Activated CD4-positive, alpha-beta T cell treated with anti-CD3 and anti-CD28 coated beads for 24 hours (primary cell): ENCODE results near the gene CACNA1E.
A peak's percentile ranks its signal among the peaks of the same experiment; 100 is the strongest.

ENCODE experiments used
- DNase-seq, 2 donors: peaks; one replicate each; pipeline ENCODE4 v3.0.0-alpha.2; 2020; ENCODE audit warnings: low read depth in 2 of 2

CACNA1E gene

DNA sequence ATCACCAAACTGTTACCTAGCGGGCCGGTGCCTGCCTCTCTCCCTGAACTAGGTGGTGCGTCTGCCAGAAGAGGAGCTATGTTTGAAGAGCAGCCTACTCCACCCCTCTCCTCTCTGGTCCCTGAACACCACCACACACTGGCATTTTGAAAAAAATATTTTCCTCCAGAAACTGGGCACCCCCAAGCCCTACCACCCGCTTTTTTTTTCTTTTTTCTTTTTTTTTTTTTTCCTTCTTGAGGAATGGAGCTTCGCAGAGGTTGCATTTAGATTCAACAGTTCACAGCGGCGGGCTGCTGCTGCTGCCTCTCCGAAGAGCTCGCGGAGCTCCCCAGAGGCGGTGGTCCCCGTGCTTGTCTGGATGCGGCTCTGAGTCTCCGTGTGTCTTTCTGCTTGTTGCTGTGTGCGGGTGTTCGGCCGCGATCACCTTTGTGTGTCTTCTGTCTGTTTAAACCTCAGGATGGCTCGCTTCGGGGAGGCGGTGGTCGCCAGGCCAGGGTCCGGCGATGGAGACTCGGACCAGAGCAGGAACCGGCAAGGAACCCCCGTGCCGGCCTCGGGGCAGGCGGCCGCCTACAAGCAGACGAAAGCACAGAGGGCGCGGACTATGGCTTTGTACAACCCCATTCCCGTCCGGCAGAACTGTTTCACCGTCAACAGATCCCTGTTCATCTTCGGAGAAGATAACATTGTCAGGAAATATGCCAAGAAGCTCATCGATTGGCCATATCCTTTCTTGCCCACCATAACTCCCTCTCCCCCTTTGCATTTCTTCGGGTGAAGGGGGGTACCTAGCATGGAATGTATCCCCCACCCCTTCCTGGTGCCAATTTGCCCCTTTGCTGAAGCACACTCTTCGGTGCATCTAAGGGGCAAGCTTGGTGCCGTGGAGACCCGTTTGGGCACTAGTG, at the start of gene CACNA1E:
Gene CACNA1E (plus strand): TSS at position 233 of the 911 bp plus-strand sequence. CDS start 228 bp downstream, at position 461.
- DNase-seq = no peak

DNA sequence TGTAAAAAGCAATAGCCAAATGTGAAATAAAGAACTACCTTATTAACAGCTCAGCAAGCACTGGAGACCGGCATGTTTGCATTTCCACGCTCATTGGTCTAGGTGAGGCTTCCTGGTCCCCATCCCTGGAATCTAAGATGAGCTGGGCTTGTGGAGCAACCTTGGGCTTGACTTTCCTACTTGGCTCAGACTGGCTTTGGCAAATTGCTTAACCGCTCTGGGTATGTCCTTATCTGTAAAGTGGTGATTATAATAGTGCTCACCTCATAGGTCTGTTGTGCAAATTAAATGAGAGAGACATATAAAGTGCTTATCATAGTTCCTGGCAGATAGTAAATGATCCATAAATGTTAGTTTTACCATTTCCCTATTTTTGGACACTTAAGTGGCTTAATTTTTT, 49.4 kb upstream of the CACNA1E start:
- DNase-seq = no peak

- no peak for DNase-seq
Measured at GRCh38 chr1:181438013-181438412, 45.3 kb upstream of the CACNA1E start.

- no peak for DNase-seq
Measured at GRCh38 chr1:181440510-181440909, 42.8 kb upstream of the CACNA1E start.

DNA sequence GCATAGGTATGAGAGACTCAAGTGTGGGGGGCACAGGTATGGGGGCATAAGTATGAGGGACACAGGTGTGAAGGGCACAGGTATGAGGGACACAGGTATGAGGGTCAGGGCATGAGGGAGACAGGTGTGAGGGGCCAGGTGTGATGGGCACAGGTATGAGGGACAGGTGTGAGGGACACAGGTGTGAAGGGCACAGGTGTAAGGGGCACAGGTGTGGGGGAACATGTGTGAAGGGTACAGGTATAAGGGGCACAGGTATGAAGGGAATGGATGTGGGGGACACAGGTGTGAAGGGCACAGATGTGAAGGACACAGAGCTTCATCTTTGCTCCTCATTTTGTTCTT, 41.2 kb upstream of the CACNA1E start:
- DNase-seq = no peak

DNA sequence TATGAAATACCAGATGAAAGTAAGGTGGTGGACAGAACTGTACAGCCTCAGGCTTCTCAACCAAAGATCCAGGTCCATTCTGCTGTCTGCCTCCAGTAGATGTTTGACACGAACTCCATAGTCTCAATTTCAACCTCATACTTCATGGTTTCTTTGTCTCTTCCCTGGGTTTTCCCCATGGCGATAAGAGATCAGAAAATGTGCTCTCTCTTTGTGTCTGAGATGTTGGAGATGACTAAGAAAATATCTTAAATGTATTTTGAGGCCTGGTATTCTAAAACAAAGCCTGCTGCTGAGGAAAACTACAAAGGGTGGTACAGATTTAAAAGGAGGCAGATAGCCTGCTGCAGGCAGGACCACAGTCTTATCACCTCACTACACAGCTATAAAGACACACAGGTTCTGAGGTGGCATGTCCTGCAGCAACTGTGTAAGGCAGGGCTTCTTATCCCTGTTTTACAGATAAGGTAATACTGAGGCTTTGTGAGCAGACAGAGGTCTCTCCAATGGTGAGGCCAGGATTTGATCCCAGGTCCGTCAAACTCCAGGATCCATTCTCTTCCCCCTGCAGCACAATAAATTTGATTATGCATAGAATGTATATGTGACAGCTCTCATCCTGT, 40.0 kb upstream of the CACNA1E start:
- no peak for DNase-seq

DNA sequence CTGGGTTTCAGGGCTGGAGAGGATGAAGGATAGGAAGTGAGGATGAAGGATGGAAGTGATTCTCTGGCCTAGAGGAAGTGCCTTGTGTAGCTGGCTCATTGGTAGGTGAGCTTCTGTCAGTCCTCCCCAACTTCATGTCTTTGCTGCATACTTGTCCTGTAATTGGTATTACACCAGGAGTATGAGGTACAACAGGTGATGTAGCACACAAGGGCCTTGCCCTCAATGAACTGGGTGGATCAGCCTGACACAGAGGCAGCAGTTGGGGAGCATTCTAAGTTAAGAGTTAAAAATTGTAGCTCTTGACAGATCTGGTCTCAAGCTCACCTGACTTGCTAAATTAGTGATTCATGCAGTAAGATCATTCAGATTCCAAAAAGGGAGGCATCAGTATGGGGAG, 37.9 kb upstream of the CACNA1E start:
- DNase-seq = no peak

GRCh38 chr1:181448461-181448860, 34.9 kb upstream of the CACNA1E start:
- no peak for DNase-seq

- DNase-seq = no peak
Measured at GRCh38 chr1:181451661-181452230, 31.6 kb upstream of the CACNA1E start.

DNA sequence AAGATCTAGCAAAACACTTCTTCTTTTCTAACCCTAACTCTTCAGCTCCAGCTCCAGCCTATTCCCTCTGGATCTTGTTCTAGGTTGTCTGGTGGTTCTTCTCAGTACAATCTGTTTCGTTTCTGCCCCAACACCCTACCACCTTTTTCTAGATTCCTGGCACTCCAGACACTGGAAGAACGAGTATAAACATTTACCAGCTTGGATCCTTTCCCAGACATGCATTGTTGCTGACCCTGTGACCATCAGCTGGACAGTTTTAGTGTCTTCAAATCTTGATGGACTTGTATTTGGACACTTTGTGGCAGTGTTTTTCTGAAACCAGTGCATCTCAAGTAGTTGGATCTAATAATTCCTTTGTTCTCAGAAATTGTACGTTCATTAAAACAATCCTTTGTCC, 30.6 kb upstream of the CACNA1E start:
- no peak for DNase-seq

- DNase-seq = no peak
Measured at GRCh38 chr1:181453541-181454201, 29.6 kb upstream of the CACNA1E start.

DNA sequence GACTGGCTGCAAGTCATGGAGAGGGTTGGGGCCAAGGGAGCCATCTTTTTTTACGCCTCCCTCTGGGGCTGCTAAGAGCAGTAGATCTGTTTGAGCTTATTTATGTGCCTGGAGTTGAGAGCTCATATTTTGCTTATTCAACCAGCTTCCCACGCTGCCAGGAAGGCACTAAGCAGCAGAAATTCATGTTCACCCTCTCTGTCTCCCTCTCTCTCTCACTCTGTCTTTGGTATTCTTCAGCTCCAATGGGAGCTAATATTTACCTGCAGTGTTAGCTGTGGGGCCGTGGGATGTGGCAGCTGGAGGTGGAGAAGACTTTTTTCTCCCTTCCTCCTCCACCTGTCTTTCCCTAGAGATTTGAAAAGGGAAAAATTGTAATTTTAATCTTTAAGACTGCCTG, 26.8 kb upstream of the CACNA1E start:
- DNase-seq = no peak

DNA sequence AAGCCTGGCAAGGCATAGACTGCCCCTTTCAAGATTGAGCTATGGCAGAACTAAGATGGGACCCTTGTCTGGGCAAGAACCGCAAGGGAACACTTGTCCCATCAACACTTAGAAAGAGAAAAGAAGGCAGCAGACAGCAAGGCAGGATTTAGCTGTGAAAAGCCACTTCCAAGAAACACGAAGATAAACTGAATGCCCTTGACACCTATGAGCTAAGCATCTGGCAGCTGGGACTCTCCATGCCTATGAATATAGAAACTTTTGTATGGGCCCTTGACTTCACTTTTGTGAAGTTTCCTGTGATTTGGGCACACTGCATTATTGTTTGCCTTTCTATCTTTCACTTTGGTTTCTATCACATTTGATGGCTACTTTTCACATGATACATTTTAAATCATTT, 24.9 kb upstream of the CACNA1E start:
- no peak for DNase-seq

DNA sequence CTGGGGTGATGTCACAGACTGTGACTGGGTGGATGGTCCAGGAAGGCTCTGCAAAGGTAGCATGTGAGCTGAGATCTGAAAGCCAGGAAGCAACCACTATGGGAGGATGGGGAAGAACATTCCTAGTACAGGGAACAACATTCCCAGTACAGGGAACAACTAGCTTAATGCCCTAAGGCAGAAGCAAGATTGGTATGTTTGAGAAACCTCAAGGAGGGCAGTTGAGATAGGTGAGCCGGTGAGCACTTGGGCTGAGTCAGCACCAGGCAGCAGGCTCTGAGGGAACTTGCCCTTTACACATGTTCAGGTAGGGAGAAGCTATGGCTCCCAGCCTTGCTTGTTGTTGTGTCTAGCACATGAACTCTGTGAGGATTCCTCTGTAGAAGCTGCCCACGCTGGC, 24.2 kb upstream of the CACNA1E start:
- DNase-seq = no peak

- DNase-seq = no peak
Measured at GRCh38 chr1:181469829-181470228, 13.5 kb upstream of the CACNA1E start.

GRCh38 chr1:181475580-181475979, 7.7 kb upstream of the CACNA1E start:
- DNase-seq = no peak

DNA sequence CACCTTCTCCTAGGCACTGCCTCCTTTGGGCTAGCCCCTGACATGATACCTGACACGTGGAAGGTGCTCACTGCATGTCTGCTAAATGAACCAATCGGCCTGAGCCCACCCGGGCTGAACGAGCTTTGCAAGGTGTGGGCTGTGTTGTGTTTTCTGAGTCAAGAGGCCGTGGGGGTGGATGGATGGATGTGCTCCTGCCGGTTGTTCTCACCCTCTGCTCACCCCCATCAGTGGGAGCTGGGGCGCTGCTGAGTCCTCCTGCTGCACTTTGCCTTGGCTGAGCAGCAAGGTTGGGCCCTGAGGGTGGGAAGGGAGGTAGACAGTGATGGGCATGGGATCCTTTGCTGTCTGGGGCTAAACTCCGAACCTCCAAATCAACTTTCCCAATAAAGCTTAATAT, 6.7 kb upstream of the CACNA1E start:
- DNase-seq = no peak

DNA sequence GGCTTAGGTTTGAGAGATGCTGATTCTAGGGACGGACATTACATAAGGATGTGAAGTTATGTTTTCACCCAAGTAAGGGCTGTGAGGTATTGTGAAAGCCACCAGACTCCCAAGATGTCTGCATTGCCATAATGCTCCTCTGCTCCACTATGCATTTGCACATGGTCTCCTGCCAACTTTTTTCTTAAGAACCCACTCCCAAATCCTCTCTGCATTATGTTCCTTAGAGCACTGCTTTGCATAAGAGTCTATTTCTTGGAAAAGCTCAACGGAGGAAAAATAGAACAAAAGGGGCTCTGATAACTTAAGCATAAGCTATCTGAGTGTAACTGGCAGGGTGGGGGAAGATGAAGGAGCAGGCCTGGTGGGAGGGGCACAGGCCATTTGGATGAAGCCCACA, 5.0 kb upstream of the CACNA1E start:
- DNase-seq = no peak

DNA sequence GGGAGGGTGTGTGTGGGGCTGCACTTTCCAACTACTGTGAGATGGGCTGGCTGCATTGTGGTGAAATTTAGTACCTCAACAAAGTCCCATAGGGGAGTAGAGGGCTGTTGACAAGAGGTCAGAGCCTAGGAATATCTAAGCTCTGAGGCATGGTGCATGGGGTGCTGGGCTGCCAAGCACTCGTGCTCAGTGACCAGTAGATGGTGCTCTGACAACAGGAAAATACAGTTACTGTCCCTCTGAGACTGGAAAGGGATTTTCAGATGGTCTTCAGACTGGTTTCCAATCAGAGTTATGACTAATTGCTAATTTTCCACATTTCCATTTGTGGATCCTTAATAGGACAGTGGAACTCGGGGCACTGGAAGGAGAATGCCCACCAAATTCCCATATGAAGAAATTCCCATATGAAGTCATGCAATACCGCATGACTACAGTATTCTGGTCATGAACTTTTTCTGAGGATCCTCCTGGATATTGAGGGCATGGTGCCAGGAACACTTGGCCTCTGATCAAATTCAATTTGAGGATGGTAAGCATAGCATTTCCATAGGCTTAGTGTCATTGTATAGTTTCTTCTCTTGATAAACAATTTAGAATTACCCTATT, 4.1 kb upstream of the CACNA1E start:
- no peak for DNase-seq

DNA sequence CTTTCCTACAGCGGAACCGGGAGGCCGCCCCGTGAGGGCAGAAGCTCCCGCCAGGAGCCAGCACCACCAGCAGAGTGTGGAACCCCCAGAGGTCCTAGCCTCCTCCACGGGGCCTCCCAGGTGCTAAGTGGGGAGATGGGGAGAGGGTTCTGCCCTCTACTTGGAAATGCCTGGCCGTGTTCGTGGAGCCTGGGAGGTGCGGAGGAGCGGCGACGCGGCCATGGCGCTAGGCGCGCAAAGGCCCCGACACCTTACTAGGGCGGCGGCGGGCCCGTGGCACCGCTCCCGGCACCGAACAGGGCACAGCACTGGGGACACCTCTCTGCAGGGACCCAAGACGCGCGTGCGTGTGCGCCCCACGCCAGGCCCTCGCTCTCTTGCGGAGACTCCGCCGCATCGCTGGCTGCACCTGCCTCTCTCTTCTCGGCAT, 1.3 kb upstream of the CACNA1E start:
- DNase-seq = no peak

DNA sequence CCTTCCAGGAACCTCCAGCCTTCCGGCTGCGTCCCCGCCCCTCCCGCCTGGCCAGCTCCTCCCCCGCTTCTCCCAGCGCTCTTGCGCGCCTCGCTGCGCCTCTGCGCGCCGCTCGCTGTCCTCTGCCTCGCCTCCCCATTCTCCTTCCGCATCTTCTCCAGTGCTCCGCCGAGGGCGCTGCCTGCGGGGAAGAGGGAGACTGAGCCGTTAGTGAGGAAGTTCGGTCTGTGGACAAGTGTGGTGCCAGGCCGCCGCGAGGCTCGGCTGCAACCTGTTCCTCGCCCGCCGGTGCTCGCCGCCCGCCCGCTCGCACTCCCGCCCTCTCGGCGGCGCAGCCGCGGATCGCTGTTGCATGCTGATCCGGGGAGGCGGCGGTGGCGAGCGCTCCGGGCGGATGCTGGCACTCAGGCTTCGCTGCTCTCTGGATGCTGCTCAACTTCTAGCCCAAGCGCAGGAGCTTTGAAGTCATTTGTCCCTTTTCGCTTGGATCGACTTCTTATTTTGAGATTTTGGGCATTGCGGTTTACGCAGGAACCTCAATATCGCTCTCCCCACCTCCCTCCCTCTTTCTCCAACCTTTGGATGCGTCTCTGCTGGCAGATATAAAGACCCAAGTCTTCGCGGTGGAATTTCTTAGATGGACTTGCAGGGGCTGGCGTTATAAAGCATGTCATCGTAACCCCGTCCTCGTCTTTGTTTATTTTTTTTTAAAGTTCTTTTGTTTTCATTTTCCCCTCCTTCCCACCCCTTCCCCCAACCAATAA, 614 bp upstream of the CACNA1E start:
- peak; percentile 6 to 42 for DNase-seq
